Esophagus mucosa (tissue), 1 donor: ENCODE measurements around the gene GRAMD4. TPM values are rescaled to one million over a fixed set of nuclear protein-coding genes. Genes with fewer than 3 reads are reported as not detected.
A peak's percentile ranks its signal among the peaks of the same experiment; 100 is the strongest.
"Not testable (repeated sequence)": the region's sequence is repeated elsewhere in the genome, so short reads cannot be mapped to it uniquely, and the experiment has no call there.

ENCODE experiments used
- ATAC-seq: fragments of 200-7000 bp; cut with Tn5 transposase; one replicate; pipeline ENCODE4 v1.9.1; 2020
- total RNA-seq: library from RNA; stranded (reverse); gene quantifications from one replicate; pipeline ENCODE4 v1.2.4, GENCODE V29; 2023
- donor health status: DM: yes; HTN: yes; CAD: no.

The GRAMD4 gene
- total RNA-seq, 1 donor from 2014 or later, result 37.7 TPM

- ATAC-seq, result peak; percentile 20
These were observed 18.6 kb downstream of the GRAMD4 start for GRCh38 chr22:46638601-46639431.

GRCh38 chr22:46639843-46640242 lies 19.7 kb downstream of the GRAMD4 start:
- ATAC-seq, result no peak

GRCh38 chr22:46640293-46641055 lies 20.3 kb downstream of the GRAMD4 start:
- no peak for ATAC-seq

GRCh38 chr22:46641811-46642266 lies 21.7 kb downstream of the GRAMD4 start:
- no peak for ATAC-seq

- ATAC-seq, result not testable (repeated sequence)
These were observed 22.8 kb downstream of the GRAMD4 start for GRCh38 chr22:46642840-46643480.

DNA sequence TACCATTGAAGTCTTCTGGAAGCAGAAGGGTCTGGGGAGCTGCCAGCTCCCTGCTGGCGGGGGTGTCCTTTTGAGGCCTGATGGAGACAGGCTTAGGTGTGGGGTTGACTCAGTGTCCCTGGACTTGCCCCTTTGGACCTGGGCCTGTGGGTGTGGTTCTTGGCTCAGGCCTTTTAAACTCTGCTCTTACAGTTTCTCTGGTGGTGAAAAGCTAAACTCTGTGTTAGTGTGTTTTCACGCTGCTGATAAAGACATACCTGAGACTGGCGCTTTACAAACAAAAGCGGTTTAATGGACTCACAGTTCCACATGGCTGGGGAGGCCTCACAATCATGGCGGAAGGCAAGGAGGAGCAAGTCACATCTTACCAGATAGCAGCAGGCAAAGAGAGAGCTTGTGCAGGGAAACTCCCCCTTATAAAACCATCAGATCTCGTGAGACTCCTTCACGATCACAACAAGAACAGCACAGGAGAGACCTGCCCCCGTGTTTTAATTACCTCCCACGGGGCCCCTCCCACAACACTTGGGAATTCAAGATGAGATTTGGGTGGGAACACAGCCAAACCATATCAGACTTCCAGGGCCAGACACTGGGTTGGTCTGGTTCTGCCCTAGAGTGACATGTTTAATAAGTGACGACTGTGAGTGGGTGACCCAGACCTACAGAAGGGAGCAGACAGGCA lies 26.5 kb downstream of the GRAMD4 start:
- ATAC-seq, result peak; percentile 16

DNA sequence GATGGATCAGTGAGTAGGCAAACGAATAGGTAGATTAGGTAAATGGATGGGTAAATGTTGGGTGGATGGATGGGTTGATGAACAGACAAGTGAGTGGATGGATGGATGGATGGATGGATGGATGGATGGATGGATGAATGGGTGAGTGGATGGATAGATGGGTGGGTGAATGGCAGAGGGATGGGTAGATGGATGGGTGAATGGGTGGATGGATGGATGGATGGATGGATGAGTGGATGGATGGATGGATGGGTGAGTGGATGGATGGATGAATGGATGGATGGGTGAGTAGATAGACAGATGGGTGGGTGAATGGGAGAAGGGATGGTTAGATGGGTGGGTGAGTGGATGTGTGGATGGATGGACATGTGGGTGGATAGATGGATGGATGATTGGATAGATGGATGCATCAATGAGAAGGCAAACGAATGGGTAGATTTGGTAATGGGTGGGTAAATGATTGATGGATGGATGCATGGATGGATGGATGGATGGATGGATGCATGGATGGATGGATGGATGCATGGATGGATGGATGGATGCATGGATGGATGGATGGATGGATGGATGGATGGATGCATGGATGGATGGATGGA lies 28.1 kb downstream of the GRAMD4 start:
- not testable (repeated sequence) for ATAC-seq

DNA sequence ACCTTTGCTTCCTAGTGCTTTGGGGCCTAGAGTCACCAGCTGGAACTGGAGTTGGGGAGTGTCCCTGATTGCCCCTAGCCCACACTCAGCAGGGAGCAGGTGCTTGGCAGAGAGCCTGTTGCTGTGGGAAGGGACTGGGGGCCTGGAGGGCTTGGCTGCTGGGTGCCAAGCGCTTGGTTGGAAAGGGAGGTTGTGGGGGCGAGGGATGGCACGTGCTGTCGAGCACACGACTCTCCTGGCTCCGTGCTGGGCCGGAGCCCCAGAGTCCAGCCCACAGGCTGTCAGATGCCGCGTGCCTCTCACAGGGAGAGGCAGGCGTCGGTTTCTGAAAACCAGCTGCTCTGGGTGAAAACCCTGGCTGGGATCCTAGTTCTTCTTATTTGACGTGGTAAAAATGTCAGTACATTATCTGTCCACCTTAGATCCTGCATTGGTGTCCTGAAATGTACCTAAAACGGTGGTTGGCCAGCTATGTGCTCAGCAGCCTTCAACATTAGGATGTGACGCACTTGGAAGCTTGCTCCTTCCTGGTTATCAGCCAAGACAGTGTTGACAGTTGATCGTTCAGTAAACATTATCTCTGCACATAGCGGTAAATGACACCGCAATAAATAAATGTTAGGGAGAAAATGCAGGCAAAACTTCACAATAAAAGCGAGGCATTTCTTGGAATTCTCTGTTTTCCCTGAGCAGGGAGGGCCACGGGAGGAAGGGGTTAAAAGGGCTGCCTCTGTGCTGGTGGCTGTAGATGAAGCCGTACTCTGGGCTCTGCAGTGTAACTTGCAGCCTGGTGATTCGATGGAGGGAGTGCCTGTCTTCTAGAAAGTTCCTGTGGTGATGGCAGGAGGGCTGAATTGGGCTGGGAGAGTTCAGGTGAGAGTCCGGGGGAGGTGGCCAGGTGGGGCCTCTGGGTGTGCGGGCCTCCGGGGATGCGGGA lies 29.2 kb downstream of the GRAMD4 start:
- ATAC-seq, result no peak

GRCh38 chr22:46650078-46650810 lies 30.1 kb downstream of the GRAMD4 start:
- ATAC-seq, result no peak

- ATAC-seq, result no peak
These were observed 31.1 kb downstream of the GRAMD4 start for GRCh38 chr22:46651316-46651715.

DNA sequence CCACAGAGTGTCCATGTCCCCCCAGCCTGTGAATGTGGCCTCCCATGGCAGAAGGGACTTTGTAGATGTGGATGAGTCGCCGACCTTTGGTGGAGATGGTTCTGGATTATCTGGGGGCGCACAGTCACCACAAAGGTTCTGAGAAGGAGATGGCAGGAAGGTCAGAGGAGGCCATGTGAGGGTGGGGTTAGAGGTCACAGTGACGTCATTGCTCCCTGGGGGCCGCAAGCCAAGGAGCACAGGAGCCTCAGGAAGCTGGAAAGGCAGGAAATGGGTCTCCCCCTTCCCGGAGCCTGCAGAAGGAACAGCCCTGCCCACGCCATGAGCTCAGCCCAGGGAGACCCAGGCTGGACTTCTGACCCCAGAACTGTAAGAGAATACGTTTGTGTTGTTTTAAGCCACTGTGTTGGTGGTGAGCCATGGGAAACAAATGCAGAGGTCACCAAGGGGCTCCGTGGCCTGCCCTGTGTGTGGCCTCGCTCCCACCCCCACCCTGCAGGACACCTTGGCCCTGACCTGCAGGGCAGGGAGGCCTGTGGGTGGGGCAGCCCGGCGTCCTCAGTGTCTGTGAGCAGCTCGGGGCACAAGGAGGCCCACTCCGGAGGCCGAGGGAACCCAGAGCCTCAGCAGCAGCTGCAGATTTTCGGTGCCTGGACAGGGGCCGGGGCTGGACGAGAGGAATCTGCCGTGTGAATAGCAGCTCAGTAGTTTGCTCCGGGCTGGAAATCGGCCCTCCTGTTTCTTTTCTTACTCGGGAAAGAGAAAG lies 32.1 kb downstream of the GRAMD4 start:
- ATAC-seq, result no peak

GRCh38 chr22:46652847-46653331 lies 32.7 kb downstream of the GRAMD4 start:
- no peak for ATAC-seq

- peak; percentile 66 for ATAC-seq
These were observed 33.4 kb downstream of the GRAMD4 start for GRCh38 chr22:46653596-46653995.

DNA sequence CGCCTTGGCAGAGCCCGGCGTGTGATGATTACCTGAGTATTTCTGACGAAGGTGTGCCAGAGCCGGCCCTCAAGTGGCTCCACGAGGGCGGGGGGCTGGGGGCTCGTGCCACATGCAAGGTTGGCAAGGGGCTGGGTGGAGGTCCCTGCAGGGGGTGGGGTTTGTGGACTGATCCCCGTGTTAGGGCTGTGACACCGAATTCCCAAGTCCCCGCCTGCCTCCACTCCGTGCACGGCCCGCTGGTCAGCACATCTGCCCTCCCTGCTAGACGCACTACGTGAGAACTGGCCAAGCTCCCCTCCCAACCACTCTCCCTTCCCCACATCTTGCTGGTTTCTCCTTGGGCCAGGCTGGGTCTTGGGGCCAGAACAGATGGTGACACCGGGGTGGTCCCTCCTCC lies 34.2 kb downstream of the GRAMD4 start:
- no peak for ATAC-seq

DNA sequence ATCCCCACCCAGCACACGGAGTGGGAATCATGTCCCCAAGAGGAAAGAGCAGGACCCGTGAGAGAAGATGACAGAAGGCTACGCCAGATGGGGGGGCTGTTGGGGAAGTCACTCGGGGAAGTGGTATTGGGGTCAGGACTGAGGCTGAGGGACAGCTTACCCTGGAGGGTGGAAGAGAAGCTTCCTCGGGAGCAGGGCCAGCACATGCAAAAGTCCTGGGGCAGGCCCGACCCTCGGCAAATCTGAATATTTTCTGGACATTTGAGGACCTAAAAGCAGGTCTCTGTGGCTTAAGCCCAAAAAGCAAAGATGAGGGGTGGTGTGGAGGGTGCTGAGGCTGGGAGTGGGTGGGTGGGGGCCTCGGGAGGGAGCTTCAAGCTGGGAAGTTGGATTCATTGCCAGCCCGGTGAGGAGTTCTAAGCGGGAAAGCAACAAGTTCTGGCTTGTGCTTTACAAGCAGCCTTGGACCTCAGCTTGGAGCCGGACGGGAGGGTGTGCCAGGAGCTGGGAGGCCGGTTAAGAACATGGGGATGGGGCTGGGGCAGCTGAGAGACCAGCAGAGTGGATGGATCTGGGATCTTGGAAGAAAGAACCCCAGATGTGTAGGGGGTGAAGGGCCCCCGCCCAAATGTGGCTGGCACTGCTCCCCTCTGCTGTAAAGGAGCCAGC lies 34.9 kb downstream of the GRAMD4 start:
- ATAC-seq, result no peak

- ATAC-seq, result no peak
These were observed 35.8 kb downstream of the GRAMD4 start for GRCh38 chr22:46655861-46656608.

DNA sequence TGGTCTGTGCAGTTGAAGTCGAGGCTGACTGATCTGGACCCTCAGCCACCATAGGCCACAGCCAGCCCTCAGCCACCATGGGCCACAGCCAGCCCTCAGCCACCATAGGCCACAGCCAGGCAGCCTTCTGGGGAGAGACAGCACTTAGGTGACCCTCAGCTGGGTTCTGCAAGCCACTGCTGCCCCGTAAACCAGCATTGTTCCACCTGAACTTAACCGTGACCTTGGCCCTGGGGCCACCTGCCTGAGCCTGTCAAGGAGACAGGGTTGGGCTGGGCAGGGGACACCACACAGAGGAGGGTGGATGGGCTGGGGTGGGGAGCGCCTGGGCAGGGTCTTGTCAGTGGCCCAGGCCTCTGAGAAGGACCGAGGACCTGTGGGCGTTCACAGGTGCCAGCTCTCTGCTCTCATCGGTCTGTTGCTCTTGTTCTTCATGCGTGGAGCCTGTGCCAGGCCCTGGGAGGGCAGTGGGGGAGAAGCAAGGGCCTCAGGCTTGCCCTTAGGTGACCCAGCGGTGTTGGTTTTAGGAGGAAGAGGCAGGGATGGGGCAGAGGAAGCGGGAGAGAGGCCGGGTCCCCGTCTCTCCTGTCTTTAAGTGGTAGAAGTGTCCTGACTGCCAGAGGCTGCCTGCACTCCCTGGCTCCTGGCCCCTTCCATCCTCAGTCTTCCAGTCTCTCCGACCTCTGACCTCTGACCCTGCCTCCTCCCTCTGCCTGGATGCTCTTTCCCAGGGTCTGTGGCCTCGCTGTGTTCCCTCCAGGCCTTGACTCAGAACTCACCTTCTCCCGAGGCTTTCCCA lies 36.9 kb downstream of the GRAMD4 start:
- no peak for ATAC-seq
